ENCODE measurements around the gene HOXD4. TPM values are rescaled to one million over a fixed set of nuclear protein-coding genes. Genes with fewer than 3 reads are reported as not detected.

Gene HOXD4
- total RNA-seq, 1 experiment from 2014 or later = not detected

DNA sequence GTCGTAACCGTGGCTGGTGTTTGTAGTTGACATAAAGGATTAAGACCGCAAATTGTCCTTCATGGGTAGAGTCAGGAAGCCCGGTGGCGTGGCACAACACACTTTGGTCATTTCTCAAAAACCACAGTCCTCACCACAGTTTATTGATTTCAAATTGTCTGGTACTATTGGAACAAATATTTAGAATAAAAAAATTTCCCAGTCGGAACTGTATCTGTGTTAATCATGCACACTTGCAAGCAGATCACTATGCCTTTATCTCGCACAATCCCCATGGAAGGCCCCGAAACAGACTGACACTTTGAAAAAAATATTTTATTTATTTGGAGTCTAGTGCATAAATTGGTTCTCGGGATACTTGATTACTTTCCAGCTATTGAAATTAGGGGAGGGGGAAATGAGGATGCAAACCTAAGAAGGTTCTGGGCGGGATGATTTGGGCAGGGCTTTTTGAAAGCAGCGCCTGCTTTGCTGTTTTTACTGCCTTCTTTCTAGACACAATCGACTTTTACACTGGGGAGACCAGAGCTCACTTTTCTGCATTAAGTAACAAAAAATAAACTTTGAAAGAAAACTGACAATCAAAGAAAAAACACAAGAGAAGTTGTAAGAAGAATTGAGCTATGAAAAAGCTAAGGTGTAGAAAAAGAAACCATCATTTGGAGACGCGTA, 21.7 kb downstream of the HOXD4 start:
- intact Hi-C loops (cut with micrococcal nuclease) = no loop called here
- TF ChIP-seq, protein P1, sequence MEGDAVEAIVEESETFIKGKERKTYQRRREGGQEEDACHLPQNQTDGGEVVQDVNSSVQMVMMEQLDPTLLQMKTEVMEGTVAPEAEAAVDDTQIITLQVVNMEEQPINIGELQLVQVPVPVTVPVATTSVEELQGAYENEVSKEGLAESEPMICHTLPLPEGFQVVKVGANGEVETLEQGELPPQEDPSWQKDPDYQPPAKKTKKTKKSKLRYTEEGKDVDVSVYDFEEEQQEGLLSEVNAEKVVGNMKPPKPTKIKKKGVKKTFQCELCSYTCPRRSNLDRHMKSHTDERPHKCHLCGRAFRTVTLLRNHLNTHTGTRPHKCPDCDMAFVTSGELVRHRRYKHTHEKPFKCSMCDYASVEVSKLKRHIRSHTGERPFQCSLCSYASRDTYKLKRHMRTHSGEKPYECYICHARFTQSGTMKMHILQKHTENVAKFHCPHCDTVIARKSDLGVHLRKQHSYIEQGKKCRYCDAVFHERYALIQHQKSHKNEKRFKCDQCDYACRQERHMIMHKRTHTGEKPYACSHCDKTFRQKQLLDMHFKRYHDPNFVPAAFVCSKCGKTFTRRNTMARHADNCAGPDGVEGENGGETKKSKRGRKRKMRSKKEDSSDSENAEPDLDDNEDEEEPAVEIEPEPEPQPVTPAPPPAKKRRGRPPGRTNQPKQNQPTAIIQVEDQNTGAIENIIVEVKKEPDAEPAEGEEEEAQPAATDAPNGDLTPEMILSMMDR (IDR thresholded peaks at IDR 0.05; ENCODE audit: unreplicated experiment) = no peak
- H3K4me3 Mint-ChIP-seq (ENCODE audit: unreplicated experiment) = no peak overlapping the region
- POLR2A ChIA-PET = interaction anchor here (0.7 kb wide), 1 partner anchor 464 kb away, joined by 3 read pairs; no protein-coding TSS in a partner anchor
- no peaks in the 10 kb centered on the region for H3K36me3 Mint-ChIP-seq (ENCODE audit: insufficient read depth, unreplicated experiment)
- CTCF ChIA-PET = interaction anchor here (0.7 kb wide), 1 partner anchor 14 kb away, joined by 3 read pairs; no protein-coding TSS in a partner anchor
- H3K27me3 Mint-ChIP-seq (ENCODE audit: insufficient read depth, unreplicated experiment) = no peaks in the 10 kb centered on the region
- H3K27ac Mint-ChIP-seq (ENCODE audit: low read depth, unreplicated experiment) = no peak overlapping the region
- no peaks in the 10 kb centered on the region for H3K9me3 Mint-ChIP-seq (ENCODE audit: unreplicated experiment)
- DNase-seq (ENCODE audit: unreplicated experiment) = no peak
- no TSS peak for BruUV-seq (replicated peaks)
- no peaks in the 10 kb centered on the region for H3K4me1 Mint-ChIP-seq (ENCODE audit: insufficient read depth, unreplicated experiment)

DNA sequence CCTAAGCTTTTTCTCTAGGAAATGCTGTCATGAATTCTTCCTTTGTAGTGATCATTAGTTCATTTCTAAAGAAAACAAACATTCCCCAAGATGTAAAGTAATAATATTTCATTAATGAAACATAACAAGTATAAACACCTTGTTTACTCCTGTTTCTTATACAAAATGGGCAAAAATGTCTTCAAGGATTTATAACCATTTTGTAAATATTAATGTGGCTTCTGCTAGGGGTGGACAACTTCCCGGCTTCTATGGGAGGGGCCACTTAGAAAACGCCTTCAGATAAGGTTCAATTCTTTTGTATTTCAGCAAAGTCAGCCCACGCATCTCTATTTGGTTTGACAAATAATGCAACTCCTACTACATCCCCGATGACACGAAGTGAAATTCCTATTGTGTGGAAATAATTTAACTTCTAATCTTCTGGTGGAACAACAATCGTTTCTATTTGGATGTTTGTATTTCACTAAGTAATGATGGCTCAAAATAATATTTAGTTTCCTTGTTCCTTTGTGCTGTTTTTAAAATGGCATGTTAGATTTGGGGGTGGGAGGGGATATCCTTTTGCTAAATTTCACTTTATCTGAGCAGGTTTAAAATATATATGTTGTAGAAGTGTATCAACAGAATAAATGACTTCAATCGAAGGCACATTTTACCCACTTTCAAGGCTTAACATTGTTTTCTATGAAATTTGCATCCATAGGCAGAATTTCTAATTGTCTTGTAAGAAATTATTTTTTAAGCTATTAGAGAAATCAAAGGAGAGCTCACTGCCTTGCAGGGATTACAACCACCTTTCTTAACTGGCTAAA, 22.4 kb downstream of the HOXD4 start:
- DNase-seq (ENCODE audit: unreplicated experiment) = no peak
- ChIA-PET CTCF (interaction anchor here (1.0 kb wide), 1 partner anchor 975 kb away, joined by 7 read pairs; no protein-coding TSS in a partner anchor), POLR2A (interaction anchor here (0.7 kb wide), 1 partner anchor 463 kb away, joined by 3 read pairs; no protein-coding TSS in a partner anchor)
- TF ChIP-seq, protein P1 (IDR thresholded peaks at IDR 0.05; ENCODE audit: unreplicated experiment) = no peak
- Mint-ChIP-seq H3K9me3 (ENCODE audit: unreplicated experiment) (no peaks in the 10 kb centered on the region), H3K27me3 (ENCODE audit: insufficient read depth, unreplicated experiment) (no peaks in the 10 kb centered on the region), H3K4me3 (ENCODE audit: unreplicated experiment) (no peak overlapping the region), H3K27ac (ENCODE audit: low read depth, unreplicated experiment) (no peak overlapping the region), H3K36me3 (ENCODE audit: insufficient read depth, unreplicated experiment) (no peaks in the 10 kb centered on the region), H3K4me1 (ENCODE audit: insufficient read depth, unreplicated experiment) (no peaks in the 10 kb centered on the region)
- intact Hi-C loops (cut with micrococcal nuclease) = no loop called here
- BruUV-seq (replicated peaks) = no TSS peak

DNA sequence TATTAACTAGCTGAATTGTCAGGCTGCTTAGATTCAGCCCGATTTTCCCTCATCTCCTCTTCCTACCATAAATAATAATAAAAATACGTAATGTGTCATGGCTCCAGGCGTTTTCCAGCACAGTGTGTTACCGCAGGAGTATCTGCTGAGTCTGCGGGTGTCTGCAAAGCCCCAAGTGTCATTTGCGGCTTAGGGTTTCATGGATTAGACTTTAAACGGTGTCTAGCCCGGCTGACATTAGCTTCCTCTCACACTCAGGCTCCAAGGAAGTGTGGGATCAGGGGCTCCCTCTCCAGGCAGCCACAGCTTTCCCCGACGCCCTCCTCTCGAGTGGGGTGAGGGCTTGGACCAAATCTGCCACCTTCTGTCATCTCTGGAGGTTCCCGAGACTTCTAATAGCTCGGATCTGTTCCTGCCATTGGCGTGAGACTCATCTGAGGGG, 23.1 kb downstream of the HOXD4 start:
- TF ChIP-seq, protein P1 (IDR thresholded peaks at IDR 0.05; ENCODE audit: unreplicated experiment) = no peak
- H3K27me3 Mint-ChIP-seq (ENCODE audit: insufficient read depth, unreplicated experiment) = peaks cover 3% of the 10 kb centered on the region
- H3K4me3 Mint-ChIP-seq (ENCODE audit: unreplicated experiment) = no peak overlapping the region

More for the DNA sequence above, 23.1 kb downstream of the HOXD4 start:
- ChIA-PET CTCF (interaction anchor here (1.0 kb wide), 1 partner anchor 975 kb away, joined by 7 read pairs; no protein-coding TSS in a partner anchor), POLR2A (no interaction called here)
- DNase-seq (ENCODE audit: unreplicated experiment) = no peak
- Mint-ChIP-seq H3K27ac (ENCODE audit: low read depth, unreplicated experiment) (no peak overlapping the region), H3K9me3 (ENCODE audit: unreplicated experiment) (no peaks in the 10 kb centered on the region), H3K36me3 (ENCODE audit: insufficient read depth, unreplicated experiment) (no peaks in the 10 kb centered on the region), H3K4me1 (ENCODE audit: insufficient read depth, unreplicated experiment) (no peaks in the 10 kb centered on the region)
- intact Hi-C loops (cut with micrococcal nuclease) = no loop called here
- BruUV-seq (replicated peaks) = no TSS peak
